HG03575 (cell line): ENCODE measurements around the gene PPIL1.

Experiments
- ATAC-seq: cut with Tn5 transposase; IDR thresholded peaks from one replicate; pipeline ENCODE4 v1.9.1; 2021; ENCODE audit not compliant: unreplicated experiment, insufficient number of reproducible peaks, low FRiP score; ENCODE audit errors: extremely low read depth

Gene PPIL1

GRCh38 chr6:36839749-36840431, 34.7 kb downstream of the PPIL1 start:
- no peak for ATAC-seq

GRCh38 chr6:36838896-36839748, 35.5 kb downstream of the PPIL1 start, which contains the start of gene CPNE5:
TSS of gene CPNE5 (minus strand) at chr6:36839444. CDS start at chr6:36839377, 67 bp downstream.
- ATAC-seq = no peak

DNA sequence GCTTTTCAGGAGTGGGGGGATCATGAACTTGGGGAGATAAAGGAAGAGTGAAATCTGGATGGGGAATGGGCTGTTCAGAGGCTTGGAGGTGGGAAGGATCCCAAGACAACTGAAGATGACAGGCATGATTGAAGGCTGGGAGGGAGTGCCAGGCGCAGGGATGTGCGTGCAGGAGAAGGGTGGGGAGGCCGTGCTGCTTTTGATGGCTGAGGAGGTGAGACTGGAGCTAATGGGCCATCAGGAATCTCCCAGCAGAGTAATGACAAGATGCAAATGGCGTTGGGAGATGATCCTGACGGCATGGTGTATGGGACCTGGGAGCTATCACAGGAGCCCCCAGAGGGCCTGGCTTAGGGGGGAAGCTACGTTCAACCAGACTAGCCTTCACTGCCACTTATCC, 36.9 kb downstream of the PPIL1 start:
- no peak for ATAC-seq

DNA sequence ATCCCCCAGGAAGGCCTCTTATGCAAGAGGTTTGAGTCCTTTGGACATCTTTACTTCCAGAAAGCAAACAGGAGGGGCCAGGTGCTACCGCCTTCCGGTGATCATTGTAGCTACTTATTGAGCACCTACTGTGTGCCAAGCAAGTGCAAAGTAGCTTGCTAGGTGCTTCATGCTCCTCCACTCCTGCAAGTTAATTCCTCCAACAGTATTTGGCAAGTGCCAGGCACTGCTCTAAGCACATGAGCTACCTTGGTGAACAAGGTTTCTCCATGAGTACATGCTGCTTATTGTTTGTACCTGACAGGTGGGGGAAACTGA, 37.6 kb downstream of the PPIL1 start:
- ATAC-seq = no peak

DNA sequence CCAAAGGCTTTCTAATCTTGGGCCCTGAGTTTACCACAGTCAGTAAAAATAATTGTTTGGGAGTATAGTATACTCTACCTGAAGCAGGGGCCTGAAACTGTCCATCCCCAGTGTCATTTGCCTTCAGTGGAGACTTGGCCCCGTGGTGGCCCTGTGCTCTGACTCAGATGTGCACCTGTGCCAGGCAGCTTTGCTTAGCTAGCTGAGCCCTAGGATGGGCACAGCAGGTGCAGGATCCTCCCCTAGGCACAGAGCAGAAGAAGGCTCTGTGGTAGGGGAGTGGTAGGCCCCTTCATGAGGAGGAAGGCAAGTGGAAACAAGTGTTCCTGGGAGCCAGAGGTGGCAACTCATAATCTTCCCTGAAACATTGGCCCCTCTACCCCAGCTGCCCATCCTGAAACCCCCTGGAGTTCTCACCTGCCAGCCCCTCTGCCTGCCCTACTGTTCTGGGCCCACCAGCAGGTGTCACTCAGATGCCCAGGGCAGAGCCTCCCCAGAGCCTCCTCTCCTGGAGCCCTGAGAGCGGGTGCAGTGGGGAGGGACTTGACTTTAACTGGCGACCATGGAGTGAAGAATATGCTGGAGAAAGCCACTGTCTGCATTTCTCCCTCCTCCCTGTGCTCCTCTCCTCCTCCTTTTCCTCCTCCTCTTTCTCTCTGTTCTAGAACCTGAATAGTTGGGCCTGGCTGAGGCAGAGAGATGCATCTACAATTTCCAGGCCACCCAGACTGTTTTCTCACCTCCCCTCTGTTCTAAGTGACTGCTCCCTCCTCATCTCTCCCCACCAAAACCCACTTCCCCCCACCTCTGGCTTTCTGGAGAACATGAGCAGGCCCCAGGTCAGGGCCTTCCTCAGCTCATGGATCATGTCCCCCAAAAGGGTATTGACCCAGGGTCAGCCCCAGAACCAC, 38.2 kb downstream of the PPIL1 start:
- ATAC-seq = no peak

GRCh38 chr6:36834576-36835341, 39.8 kb downstream of the PPIL1 start:
- ATAC-seq = no peak

DNA sequence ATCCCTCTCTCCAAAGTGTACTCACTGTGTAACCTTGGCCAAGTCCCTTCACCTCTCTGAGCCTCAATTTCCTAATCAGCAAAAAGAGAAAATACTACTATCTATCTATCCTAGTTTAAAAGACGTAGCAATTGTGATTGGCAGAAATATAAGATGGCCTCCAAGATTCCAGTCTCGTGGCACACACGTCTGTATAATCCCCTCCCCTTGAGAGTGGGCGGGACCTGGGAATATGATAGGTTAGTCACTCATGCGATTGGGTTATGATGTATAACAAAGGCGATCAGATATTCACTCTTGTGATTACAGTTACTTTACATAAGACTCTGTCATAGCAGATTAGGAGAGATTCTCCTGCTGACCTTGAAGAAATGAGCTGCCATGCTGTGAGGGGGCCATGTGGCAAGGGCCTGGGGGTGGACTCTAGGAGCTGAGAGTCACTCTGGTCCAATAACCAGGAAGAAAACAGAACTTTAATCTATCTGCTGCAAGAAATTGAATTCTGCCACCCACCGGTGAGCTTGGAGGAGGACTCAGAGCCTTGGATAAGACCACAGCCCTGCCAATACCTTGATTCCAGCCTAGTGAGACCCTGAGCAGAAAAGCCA, 41.3 kb downstream of the PPIL1 start:
- no peak for ATAC-seq

DNA sequence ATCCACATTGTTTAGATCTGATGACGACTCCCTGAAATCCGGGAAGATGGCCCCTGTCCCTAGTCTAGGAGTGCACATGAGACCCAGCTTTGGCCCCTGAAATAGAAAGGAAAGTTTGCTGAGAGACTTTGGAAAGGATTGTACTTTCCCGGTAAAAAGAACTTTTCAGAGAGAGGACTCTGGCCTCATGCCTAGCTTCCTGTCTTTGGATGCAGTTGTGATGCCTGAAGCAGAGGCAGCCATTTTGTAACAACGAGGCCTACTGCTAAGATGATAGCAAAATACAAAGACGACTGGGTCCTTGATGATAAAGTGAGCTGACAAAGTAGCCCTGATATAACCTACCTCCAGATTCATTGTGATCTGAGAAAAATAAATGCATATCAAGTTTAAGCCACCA, 42.3 kb downstream of the PPIL1 start:
- ATAC-seq = no peak

DNA sequence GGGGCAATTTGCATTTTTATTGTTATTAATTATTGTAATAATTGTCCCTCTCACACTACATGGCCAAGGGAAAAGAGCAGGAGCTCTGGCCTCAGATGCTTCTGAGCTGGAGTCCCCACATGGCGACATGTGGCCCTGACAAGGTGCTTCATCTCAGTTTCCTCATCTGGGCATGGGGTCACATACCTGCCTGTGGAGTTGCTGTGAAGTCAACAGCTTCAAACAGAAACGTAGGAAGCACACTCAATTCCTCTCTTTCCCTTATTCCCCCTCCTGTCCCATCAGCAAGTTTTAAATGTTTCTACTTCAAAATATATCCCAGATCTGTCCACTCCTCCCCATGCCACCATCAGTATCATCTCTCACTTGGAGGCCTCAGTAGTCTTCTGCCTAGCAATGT, 44.0 kb downstream of the PPIL1 start:
- ATAC-seq = no peak

GRCh38 chr6:36829919-36830544, 44.6 kb downstream of the PPIL1 start:
- no peak for ATAC-seq

- no peak for ATAC-seq
Measured at GRCh38 chr6:36827261-36828079, 47.1 kb downstream of the PPIL1 start.

GRCh38 chr6:36826520-36827227, 47.9 kb downstream of the PPIL1 start:
- no peak for ATAC-seq

- ATAC-seq = no peak
Measured at GRCh38 chr6:36825994-36826393, 48.6 kb downstream of the PPIL1 start.

- ATAC-seq = no peak
Measured at GRCh38 chr6:36825452-36825851, 49.2 kb downstream of the PPIL1 start.

DNA sequence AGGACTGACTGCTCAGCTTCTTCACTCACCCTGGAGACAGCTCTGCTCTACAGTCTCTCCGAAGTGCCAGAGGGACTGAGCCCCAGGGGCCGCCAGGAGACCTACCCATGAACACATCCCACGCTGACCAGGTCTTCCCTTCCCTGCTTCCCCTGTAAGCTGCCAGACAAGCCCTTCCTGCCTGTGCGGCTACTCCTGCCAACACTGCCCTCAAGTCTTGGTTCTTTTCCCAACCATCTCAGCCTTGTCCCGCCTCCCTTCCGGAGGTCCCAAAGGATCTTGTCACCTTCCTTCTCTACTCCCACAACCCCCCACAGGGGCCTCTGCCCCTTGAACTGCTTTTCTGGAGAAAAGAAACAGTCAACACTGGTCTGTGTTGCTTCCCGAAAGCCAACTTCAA, 50.4 kb downstream of the PPIL1 start:
- ATAC-seq = no peak

DNA sequence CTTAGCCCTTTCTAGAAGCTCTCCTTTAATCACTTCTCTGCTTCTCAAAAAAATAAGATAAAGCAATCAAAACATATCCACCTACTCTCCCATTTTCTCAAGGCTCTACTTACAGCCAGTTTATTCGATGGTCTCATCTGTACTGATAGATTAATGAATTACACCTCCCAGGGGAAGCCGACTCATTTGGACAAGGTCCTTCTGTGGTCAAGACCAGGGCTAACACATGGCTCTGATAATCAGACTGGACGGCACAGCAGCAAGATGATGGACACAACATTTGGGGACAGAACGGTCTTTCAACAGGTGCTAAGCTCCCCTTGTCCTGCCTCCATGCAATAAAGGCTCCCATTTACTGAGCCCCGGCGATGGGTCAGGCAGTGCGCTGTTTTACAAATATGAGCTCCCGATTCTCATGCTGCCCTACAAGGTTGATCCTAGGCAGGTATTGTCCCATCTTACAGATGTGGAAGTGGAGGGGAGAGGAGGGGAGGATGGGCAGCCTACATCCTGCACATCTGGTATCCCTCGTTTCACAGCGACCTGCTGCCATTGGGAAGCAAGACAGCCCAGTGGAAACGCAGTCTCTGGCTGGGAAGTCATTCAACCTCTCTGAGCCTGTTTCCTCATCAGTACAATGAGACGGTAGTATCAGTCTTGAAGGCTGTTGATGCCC, 51.0 kb downstream of the PPIL1 start:
- ATAC-seq = no peak
